Measurements from ENCODE around the gene ARHGAP19. TPM values are rescaled to one million over a fixed set of nuclear protein-coding genes. Genes with fewer than 3 reads are reported as not detected.

The ARHGAP19 gene
- total RNA-seq, 1 experiment from 2014 or later = 33.2 TPM

- no CpG with 5 or more reads among the region's 6 CpGs for WGBS (ENCODE audit: extremely low coverage, insufficient read length, low lambda C conversion rate)
- no peak overlapping the region for H2BK20ac ChIP-seq (ENCODE audit: low read depth, low read length, poor library complexity, severe bottlenecking)
- H2AFZ ChIP-seq (ENCODE audit: low read length) = no peak overlapping the region
- H3K23me2 ChIP-seq (ENCODE audit: insufficient read length, low read depth, low read length, poor library complexity, severe bottlenecking) = no peaks in the 10 kb centered on the region
- no peak overlapping the region for H2AK5ac ChIP-seq (ENCODE audit: insufficient read length, low read length)
- H2BK15ac ChIP-seq (ENCODE audit: low read depth, low read length) = no peak overlapping the region
- no peak overlapping the region for H3K14ac ChIP-seq (ENCODE audit: insufficient read depth, low read length)
- H2BK12ac ChIP-seq (ENCODE audit: insufficient read length, low read depth, low read length) = no peak overlapping the region
- H4K91ac ChIP-seq (ENCODE audit: insufficient read length, low read depth, low read length) = no peak overlapping the region
- no peak overlapping the region for H4K5ac ChIP-seq (ENCODE audit: insufficient read length, low read depth, low read length)
- no peaks in the 10 kb centered on the region for H3K79me2 ChIP-seq (ENCODE audit: insufficient read depth, low read length)
- Mint-ChIP-seq H3K9me3 (no peaks in the 10 kb centered on the region), H3K36me3 (ENCODE audit: insufficient read depth in 1 of 3, low read depth in 3 of 3) (no peaks in the 10 kb centered on the region), H3K27me3 (ENCODE audit: low read depth) (no peaks in the 10 kb centered on the region; the same call in 1 of the 2 replicates), H3K4me3 (no peak overlapping the region), H3K27ac (no peak overlapping the region), H3K4me1 (peaks cover 5 to 23% of the 10 kb centered on the region in 2 experiments; a peak in 3 of 4 replicates)
- DNase-seq = no peak
- no peak overlapping the region for H3K18ac ChIP-seq (ENCODE audit: insufficient read length, low read depth, low read length)
- no peak overlapping the region for H3K4ac ChIP-seq (ENCODE audit: low read depth, low read length)
- no peaks in the 10 kb centered on the region for H3K27me3 ChIP-seq (ENCODE audit: insufficient read depth, low read length)
- no peaks in the 10 kb centered on the region for H3K9me3 ChIP-seq (ENCODE audit: control insufficient read depth, low read depth, low read length)
- no peak overlapping the region for H3T11ph ChIP-seq (ENCODE audit: low read length)
- H4K20me1 ChIP-seq (ENCODE audit: control insufficient read depth, insufficient read depth, insufficient read length) = no peaks in the 10 kb centered on the region
- no peaks in the 10 kb centered on the region for H3K79me1 ChIP-seq (ENCODE audit: insufficient read depth, low read depth, low read length, poor library complexity, severe bottlenecking)
- no peak for TF ChIP-seq CTCF (conservative IDR thresholded peaks at IDR 0.05)
- H3K9ac ChIP-seq (ENCODE audit: extremely low read depth, insufficient read length, low read length) = no peak overlapping the region
- no peak overlapping the region for H3K56ac ChIP-seq (ENCODE audit: insufficient read length, low read depth, low read length)
- H2BK5ac ChIP-seq (ENCODE audit: insufficient read length, low read length) = no peak overlapping the region
- no peak overlapping the region for H4K8ac ChIP-seq (replicated peaks; ENCODE audit: insufficient read length, low read depth, low read length)
- no peak overlapping the region for H2BK120ac ChIP-seq (ENCODE audit: low read depth, low read length, poor library complexity, severe bottlenecking)
- H3K4me2 ChIP-seq (ENCODE audit: insufficient read depth, insufficient read length, low read length) = no peak overlapping the region
- H3K4me1 ChIP-seq (ENCODE audit: insufficient read depth, low read length) = no peaks in the 10 kb centered on the region
- H3K27ac ChIP-seq (ENCODE audit: insufficient read length, low read depth, low read length) = no peak overlapping the region
- no peak overlapping the region for H3K23ac ChIP-seq (ENCODE audit: insufficient read length, low read depth, low read length)
Measured at GRCh38 chr10:97173036-97173435, 119.4 kb downstream of the ARHGAP19 start.

Other genes with a start within 250 kb of the ARHGAP19 start
- gene SLIT1, start 106.7 kb downstream of the ARHGAP19 start, total RNA-seq (2021) = 0.46 and 0.57 TPM in 2 replicates
- 7.3 and 8.1 TPM in 2 replicates for gene FRAT1, start 26.6 kb upstream of the ARHGAP19 start, total RNA-seq (2021)
- gene FRAT2, start 42.1 kb upstream of the ARHGAP19 start, total RNA-seq (2021) = 128 and 129 TPM in 2 replicates
- 71.6 and 83.0 TPM in 2 replicates for gene RRP12, start 108.7 kb upstream of the ARHGAP19 start, total RNA-seq (2021)
- gene PGAM1, start 133.6 kb upstream of the ARHGAP19 start, total RNA-seq (2021) = 932 and 935 TPM in 2 replicates
- gene EXOSC1, start 153.4 kb upstream of the ARHGAP19 start, total RNA-seq (2021) = 60.3 and 66.4 TPM in 2 replicates
- gene ZDHHC16, start 153.5 kb upstream of the ARHGAP19 start, total RNA-seq (2021) = 43.9 and 45.4 TPM in 2 replicates
- 102 and 104 TPM in 2 replicates for gene MMS19, start 205.8 kb upstream of the ARHGAP19 start, total RNA-seq (2021)
- gene UBTD1, start 206.3 kb upstream of the ARHGAP19 start, total RNA-seq (2021) = 18.1 and 19.0 TPM in 2 replicates